ENCODE measurements around the gene TAX1BP1. TPM values are rescaled to one million over a fixed set of nuclear protein-coding genes. Genes with fewer than 3 reads are reported as not detected.

Gene TAX1BP1
- total RNA-seq, 1 donor from 2014 or later: 133 TPM

DNA sequence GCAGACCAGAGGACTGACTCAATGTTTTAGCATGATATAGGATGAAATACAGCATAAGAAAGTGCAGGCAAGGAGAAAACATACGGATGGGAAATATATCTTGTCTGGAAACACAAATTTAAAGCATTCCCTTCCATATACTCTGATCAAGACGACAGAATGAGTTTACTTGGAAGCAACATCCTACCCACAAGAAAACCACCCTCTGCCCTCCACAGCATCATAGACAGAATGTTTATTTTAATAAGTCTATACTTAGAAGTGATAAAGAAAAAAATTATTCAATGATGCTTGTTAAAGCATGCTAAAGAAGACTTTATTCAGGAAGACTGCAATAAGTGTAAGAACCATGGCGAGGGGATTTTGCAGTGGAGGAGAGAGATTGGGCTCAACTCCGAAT, 44.9 kb upstream of the TAX1BP1 start:
- no peak for TF ChIP-seq EZH2 (IDR thresholded peaks at IDR 0.05; ENCODE audit: insufficient read depth, low read length)
- TF ChIP-seq, protein P1, sequence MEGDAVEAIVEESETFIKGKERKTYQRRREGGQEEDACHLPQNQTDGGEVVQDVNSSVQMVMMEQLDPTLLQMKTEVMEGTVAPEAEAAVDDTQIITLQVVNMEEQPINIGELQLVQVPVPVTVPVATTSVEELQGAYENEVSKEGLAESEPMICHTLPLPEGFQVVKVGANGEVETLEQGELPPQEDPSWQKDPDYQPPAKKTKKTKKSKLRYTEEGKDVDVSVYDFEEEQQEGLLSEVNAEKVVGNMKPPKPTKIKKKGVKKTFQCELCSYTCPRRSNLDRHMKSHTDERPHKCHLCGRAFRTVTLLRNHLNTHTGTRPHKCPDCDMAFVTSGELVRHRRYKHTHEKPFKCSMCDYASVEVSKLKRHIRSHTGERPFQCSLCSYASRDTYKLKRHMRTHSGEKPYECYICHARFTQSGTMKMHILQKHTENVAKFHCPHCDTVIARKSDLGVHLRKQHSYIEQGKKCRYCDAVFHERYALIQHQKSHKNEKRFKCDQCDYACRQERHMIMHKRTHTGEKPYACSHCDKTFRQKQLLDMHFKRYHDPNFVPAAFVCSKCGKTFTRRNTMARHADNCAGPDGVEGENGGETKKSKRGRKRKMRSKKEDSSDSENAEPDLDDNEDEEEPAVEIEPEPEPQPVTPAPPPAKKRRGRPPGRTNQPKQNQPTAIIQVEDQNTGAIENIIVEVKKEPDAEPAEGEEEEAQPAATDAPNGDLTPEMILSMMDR (IDR thresholded peaks at IDR 0.05; ENCODE audit: insufficient read depth, low read depth, low read length): no peak
- H3K4me1 Mint-ChIP-seq (ENCODE audit: low read depth, unreplicated experiment): peaks cover 2% of the 10 kb centered on the region
- Histone ChIP-seq H3K9me3 (ENCODE audit: insufficient read depth, low read depth, low read length) (no peaks in the 10 kb centered on the region), H4K20me1 (ENCODE audit: insufficient read depth, low read length) (no peaks in the 10 kb centered on the region), H3K27me3 (ENCODE audit: insufficient read depth, low read length) (no peaks in the 10 kb centered on the region), H3K27ac (ENCODE audit: low read depth, low read length) (no peak overlapping the region), H3K36me3 (ENCODE audit: insufficient read depth, low read length) (no peaks in the 10 kb centered on the region), H3K4me1 (ENCODE audit: insufficient read depth, low read length) (no peaks in the 10 kb centered on the region), H3K4me3 (ENCODE audit: insufficient read depth, low read depth, low read length) (no peak overlapping the region), H3K9ac (ENCODE audit: low read length) (no peak overlapping the region), H3K79me2 (ENCODE audit: insufficient read depth, low read length) (no peaks in the 10 kb centered on the region), H2AFZ (ENCODE audit: low read depth, low read length) (no peak overlapping the region), H3K4me2 (ENCODE audit: low read length) (no peak overlapping the region)
- H3K36me3 Mint-ChIP-seq (ENCODE audit: low read depth, unreplicated experiment): no peaks in the 10 kb centered on the region
- H3K27ac Mint-ChIP-seq (ENCODE audit: unreplicated experiment): no peak overlapping the region
- no peak overlapping the region for H3K4me3 Mint-ChIP-seq (ENCODE audit: unreplicated experiment)
- H3K27me3 Mint-ChIP-seq (ENCODE audit: low read depth, unreplicated experiment): peaks cover 2% of the 10 kb centered on the region
- H3K9me3 Mint-ChIP-seq (ENCODE audit: unreplicated experiment): no peaks in the 10 kb centered on the region
- no peak for DNase-seq (ENCODE audit: low read depth)
- FAIRE-seq: no peak

DNA sequence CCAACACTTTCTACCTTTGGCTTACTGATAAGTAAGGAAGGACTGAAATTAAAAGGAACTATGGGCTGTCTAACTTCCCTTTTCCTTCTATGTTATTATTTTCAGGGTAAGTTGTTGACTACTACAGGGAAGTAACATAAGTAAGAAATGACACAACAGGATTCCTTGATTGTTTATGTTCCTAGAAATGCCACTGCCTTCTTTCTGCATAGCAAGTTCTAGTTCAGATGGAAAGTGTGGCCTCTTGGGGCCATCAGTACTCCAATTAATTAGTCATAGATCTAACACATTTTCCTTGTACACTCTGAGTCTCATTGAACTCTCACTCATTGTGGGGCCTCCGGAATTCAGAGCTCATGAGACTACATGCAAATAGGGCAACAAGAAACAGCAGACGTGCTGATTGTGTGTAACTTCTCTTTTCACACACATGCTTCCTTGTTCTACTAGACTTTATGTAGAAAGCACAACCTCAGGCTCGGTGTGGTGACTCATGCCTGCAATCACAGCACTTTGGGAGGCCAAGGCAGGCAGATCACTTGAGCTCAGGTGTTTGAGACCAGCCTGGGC, 42.0 kb upstream of the TAX1BP1 start:
- no peak overlapping the region for H3K4me3 Mint-ChIP-seq (ENCODE audit: unreplicated experiment)
- H3K36me3 Mint-ChIP-seq (ENCODE audit: low read depth, unreplicated experiment): no peaks in the 10 kb centered on the region
- FAIRE-seq (no peak), DNase-seq (ENCODE audit: low read depth) (no peak)
- H3K4me1 Mint-ChIP-seq (ENCODE audit: low read depth, unreplicated experiment): peaks cover 2% of the 10 kb centered on the region
- H3K4me3 ChIP-seq (ENCODE audit: insufficient read depth, low read depth, low read length): no peak overlapping the region
- H3K36me3 ChIP-seq (ENCODE audit: insufficient read depth, low read length): no peaks in the 10 kb centered on the region
- H3K4me1 ChIP-seq (ENCODE audit: insufficient read depth, low read length): no peaks in the 10 kb centered on the region
- no peaks in the 10 kb centered on the region for H3K27me3 ChIP-seq (ENCODE audit: insufficient read depth, low read length)
- H3K4me2 ChIP-seq (ENCODE audit: low read length): no peak overlapping the region
- no peak overlapping the region for H3K9ac ChIP-seq (ENCODE audit: low read length)
- H3K79me2 ChIP-seq (ENCODE audit: insufficient read depth, low read length): no peaks in the 10 kb centered on the region
- H2AFZ ChIP-seq (ENCODE audit: low read depth, low read length): no peak overlapping the region
- H3K9me3 ChIP-seq (ENCODE audit: insufficient read depth, low read depth, low read length): no peaks in the 10 kb centered on the region
- H3K27ac Mint-ChIP-seq (ENCODE audit: unreplicated experiment): no peak overlapping the region
- H3K9me3 Mint-ChIP-seq (ENCODE audit: unreplicated experiment): no peaks in the 10 kb centered on the region
- no peaks in the 10 kb centered on the region for H4K20me1 ChIP-seq (ENCODE audit: insufficient read depth, low read length)
- H3K27ac ChIP-seq (ENCODE audit: low read depth, low read length): no peak overlapping the region
- TF ChIP-seq, protein P1 (IDR thresholded peaks at IDR 0.05; ENCODE audit: insufficient read depth, low read depth, low read length): no peak
- no peak for TF ChIP-seq EZH2 (IDR thresholded peaks at IDR 0.05; ENCODE audit: insufficient read depth, low read length)
- H3K27me3 Mint-ChIP-seq (ENCODE audit: low read depth, unreplicated experiment): no peaks in the 10 kb centered on the region

DNA sequence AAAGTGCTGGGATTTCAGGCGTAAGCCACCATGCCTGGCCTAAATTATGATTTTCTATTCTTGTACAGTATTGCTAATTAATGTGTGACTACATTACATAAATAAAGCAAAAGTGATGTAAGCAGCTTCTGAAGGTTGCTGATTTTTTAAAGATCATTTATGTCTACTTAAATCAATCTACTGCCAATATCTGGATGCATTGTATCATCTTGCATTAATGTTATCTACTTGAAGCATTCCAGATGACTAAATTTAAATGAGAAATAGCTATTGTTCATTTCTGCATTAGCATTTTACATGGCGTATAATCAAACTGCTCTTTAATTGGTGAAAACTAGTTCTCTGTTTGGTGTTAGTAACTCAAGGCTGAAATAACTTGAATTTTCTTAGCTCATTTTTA, 40.2 kb upstream of the TAX1BP1 start:
- FAIRE-seq: no peak
- H3K9me3 Mint-ChIP-seq (ENCODE audit: unreplicated experiment): no peaks in the 10 kb centered on the region
- H3K4me1 ChIP-seq (ENCODE audit: insufficient read depth, low read length): no peaks in the 10 kb centered on the region
- no peaks in the 10 kb centered on the region for H3K36me3 Mint-ChIP-seq (ENCODE audit: low read depth, unreplicated experiment)
- H3K79me2 ChIP-seq (ENCODE audit: insufficient read depth, low read length): no peaks in the 10 kb centered on the region
- DNase-seq (ENCODE audit: low read depth): no peak
- H3K4me2 ChIP-seq (ENCODE audit: low read length): no peak overlapping the region
- H3K27me3 ChIP-seq (ENCODE audit: insufficient read depth, low read length): no peaks in the 10 kb centered on the region
- H2AFZ ChIP-seq (ENCODE audit: low read depth, low read length): no peak overlapping the region
- H4K20me1 ChIP-seq (ENCODE audit: insufficient read depth, low read length): no peaks in the 10 kb centered on the region
- H3K4me1 Mint-ChIP-seq (ENCODE audit: low read depth, unreplicated experiment): peaks cover 2% of the 10 kb centered on the region
- no peak overlapping the region for H3K4me3 ChIP-seq (ENCODE audit: insufficient read depth, low read depth, low read length)
- H3K27ac ChIP-seq (ENCODE audit: low read depth, low read length): no peak overlapping the region
- no peak overlapping the region for H3K9ac ChIP-seq (ENCODE audit: low read length)
- no peaks in the 10 kb centered on the region for H3K27me3 Mint-ChIP-seq (ENCODE audit: low read depth, unreplicated experiment)
- H3K9me3 ChIP-seq (ENCODE audit: insufficient read depth, low read depth, low read length): no peaks in the 10 kb centered on the region
- no peak overlapping the region for H3K4me3 Mint-ChIP-seq (ENCODE audit: unreplicated experiment)
- no peak overlapping the region for H3K27ac Mint-ChIP-seq (ENCODE audit: unreplicated experiment)
- H3K36me3 ChIP-seq (ENCODE audit: insufficient read depth, low read length): no peaks in the 10 kb centered on the region
- TF ChIP-seq, protein P1 (IDR thresholded peaks at IDR 0.05; ENCODE audit: insufficient read depth, low read depth, low read length): no peak
- TF ChIP-seq EZH2 (IDR thresholded peaks at IDR 0.05; ENCODE audit: insufficient read depth, low read length): no peak
